Measurements from ENCODE around the gene TEAD4.

- TF ChIP-seq EZH2 (IDR thresholded peaks at IDR 0.05; ENCODE audit: borderline replicate concordance, low read length) (no peak), CTCF (conservative IDR thresholded peaks at IDR 0.05 in 1 of 2, IDR thresholded peaks at IDR 0.05 in 1 of 2; ENCODE audit: extremely low read depth in 1 of 2, insufficient read depth in 1 of 2, low read depth in 1 of 2, low read length in 2 of 2) (no peak)
Observed at GRCh38 chr12:2986876-2987275, 27.7 kb downstream of the TEAD4 start.

All from mammary epithelial cell (primary cell).